Liver (tissue), 3 donors: ENCODE results near the gene OR5AU1.
"Not testable (repeated sequence)": the region's sequence is repeated elsewhere in the genome, so short reads cannot be mapped to it uniquely, and the experiment has no call there.

ENCODE experiments used
- FOXA1 ChIP-seq: IDR thresholded peaks from 2 replicates; pipeline ENCODE4 v1.6.1; 2016; ENCODE audit warnings: antibody characterized with exemption
- GABPA ChIP-seq, 2 donors: IDR thresholded peaks in 1 of 2; conservative IDR thresholded peaks in 1 of 2; 2 replicates each; pipeline ENCODE4 v1.6.1; 2016; ENCODE audit warnings: antibody characterized with exemption in 2 of 2, mild to moderate bottlenecking in 1 of 2, moderate library complexity in 1 of 2
- RXRA ChIP-seq, 2 donors: IDR thresholded peaks; 2 replicates each; pipeline ENCODE4 v1.6.1; 2017 to 2018; ENCODE audit warnings: antibody characterized with exemption in 2 of 2, mild to moderate bottlenecking in 1 of 2
- SP1 ChIP-seq: IDR thresholded peaks from 2 replicates; pipeline ENCODE4 v1.6.1; 2018; ENCODE audit warnings: antibody characterized with exemption, mild to moderate bottlenecking
- TAF1 ChIP-seq: conservative IDR thresholded peaks from 2 replicates; pipeline ENCODE4 v1.6.1; 2016; ENCODE audit warnings: antibody characterized with exemption, mild to moderate bottlenecking
- YY1 ChIP-seq: IDR thresholded peaks from 2 replicates; pipeline ENCODE4 v1.6.1; 2016; ENCODE audit warnings: antibody characterized with exemption, mild to moderate bottlenecking
- TF ChIP-seq, protein P1 (sequence below): fragments of 150-350 bp; IDR thresholded peaks from 2 replicates; pipeline ENCODE4 v1.5.1; 2017; ENCODE audit warnings: improper control_type of control experiment, low read depth, low read length; ENCODE audit not compliant: missing input control
- donor health status: healthy.
- donor health status: healthy.

DNA sequence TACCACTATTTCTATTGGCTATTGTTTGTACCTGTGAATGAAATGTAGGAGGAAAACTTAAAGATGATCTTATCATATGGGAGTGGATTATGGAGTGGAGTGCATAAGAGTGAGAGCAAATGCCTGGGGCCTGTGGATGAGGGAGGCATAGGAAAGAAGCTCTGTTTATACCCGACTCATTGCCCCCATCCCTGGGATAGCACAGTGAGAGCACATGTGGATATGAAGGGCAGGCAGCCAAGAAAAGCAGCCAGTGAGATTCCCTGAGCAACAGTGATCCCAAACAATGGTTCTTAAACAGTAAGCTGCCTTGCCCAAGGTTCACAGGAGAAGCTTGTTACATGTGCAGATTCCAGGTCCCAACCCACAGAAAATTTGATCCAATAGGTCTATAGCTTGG is 2.3 kb upstream of the OR5AU1 start:
- not testable (repeated sequence) for TF ChIP-seq YY1; TAF1; FOXA1; GABPA (IDR thresholded peaks at IDR 0.05 in 1 of 2, conservative IDR thresholded peaks at IDR 0.05 in 1 of 2); RXRA (IDR thresholded peaks at IDR 0.05); SP1
- TF ChIP-seq, protein P1, sequence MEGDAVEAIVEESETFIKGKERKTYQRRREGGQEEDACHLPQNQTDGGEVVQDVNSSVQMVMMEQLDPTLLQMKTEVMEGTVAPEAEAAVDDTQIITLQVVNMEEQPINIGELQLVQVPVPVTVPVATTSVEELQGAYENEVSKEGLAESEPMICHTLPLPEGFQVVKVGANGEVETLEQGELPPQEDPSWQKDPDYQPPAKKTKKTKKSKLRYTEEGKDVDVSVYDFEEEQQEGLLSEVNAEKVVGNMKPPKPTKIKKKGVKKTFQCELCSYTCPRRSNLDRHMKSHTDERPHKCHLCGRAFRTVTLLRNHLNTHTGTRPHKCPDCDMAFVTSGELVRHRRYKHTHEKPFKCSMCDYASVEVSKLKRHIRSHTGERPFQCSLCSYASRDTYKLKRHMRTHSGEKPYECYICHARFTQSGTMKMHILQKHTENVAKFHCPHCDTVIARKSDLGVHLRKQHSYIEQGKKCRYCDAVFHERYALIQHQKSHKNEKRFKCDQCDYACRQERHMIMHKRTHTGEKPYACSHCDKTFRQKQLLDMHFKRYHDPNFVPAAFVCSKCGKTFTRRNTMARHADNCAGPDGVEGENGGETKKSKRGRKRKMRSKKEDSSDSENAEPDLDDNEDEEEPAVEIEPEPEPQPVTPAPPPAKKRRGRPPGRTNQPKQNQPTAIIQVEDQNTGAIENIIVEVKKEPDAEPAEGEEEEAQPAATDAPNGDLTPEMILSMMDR: not testable (repeated sequence)
